GM23248 (cell line): Measurements from ENCODE around the gene RAD51B. TPM values are rescaled to one million over a fixed set of nuclear protein-coding genes. Genes with fewer than 3 reads are reported as not detected.

ENCODE experiments used
- DNase-seq: peaks from one replicate; pipeline ENCODE4 v3.0.0-alpha.2; 2015
- H2AFZ ChIP-seq: fragments of 200-600 bp; sonication (generic); 2 replicates; pipeline ENCODE4 v1.6.1; 2016; ENCODE audit warnings: antibody characterized with exemption
- H3F3A ChIP-seq: fragments of 200-600 bp; sonication (generic); 2 replicates; pipeline ENCODE4 v1.6.1; 2016; ENCODE audit warnings: mild to moderate bottlenecking, antibody characterized with exemption, mixed run types; ENCODE audit not compliant: insufficient read depth
- H3K27ac ChIP-seq: fragments of 200-600 bp; sonication (generic); 2 replicates; pipeline ENCODE4 v1.5.1; 2016; ENCODE audit warnings: mild to moderate bottlenecking
- H3K27me3 ChIP-seq: fragments of 200-600 bp; sonication (generic); replicated peaks from 2 replicates; pipeline ENCODE4 v1.6.1; 2016; ENCODE audit warnings: mild to moderate bottlenecking; ENCODE audit not compliant: insufficient read depth
- H3K36me3 ChIP-seq: fragments of 200-600 bp; sonication (generic); 2 replicates; pipeline ENCODE4 v1.6.1; 2016; ENCODE audit warnings: low read depth, mild to moderate bottlenecking
- H3K4me1 ChIP-seq: fragments of 200-600 bp; sonication (generic); 2 replicates; pipeline ENCODE4 v1.6.1; 2016; ENCODE audit warnings: mild to moderate bottlenecking; ENCODE audit not compliant: insufficient read depth
- H3K4me2 ChIP-seq: fragments of 200-600 bp; sonication (generic); one replicate; pipeline ENCODE4 v1.6.1; 2016; ENCODE audit warnings: mild to moderate bottlenecking; ENCODE audit not compliant: unreplicated experiment
- H3K4me3 ChIP-seq: fragments of 200-600 bp; sonication (generic); 2 replicates; pipeline ENCODE4 v1.5.1; 2016; ENCODE audit warnings: mild to moderate bottlenecking
- H3K79me2 ChIP-seq: fragments of 200-600 bp; sonication (generic); 2 replicates; pipeline ENCODE4 v1.6.1; 2016; ENCODE audit warnings: mild to moderate bottlenecking; ENCODE audit not compliant: insufficient read depth
- H3K9ac ChIP-seq: fragments of 200-600 bp; sonication (generic); 2 replicates; pipeline ENCODE4 v1.6.1; 2016; ENCODE audit warnings: mild to moderate bottlenecking
- H3K9me2 ChIP-seq: fragments of 200-600 bp; sonication (generic); 2 replicates; pipeline ENCODE4 v1.6.1; 2016; ENCODE audit warnings: mixed run types, mild to moderate bottlenecking, moderate library complexity; ENCODE audit not compliant: insufficient read depth
- H3K9me3 ChIP-seq: fragments of 200-600 bp; sonication (generic); one replicate; pipeline ENCODE4 v1.6.1; 2017; ENCODE audit warnings: low read depth
- H4K20me1 ChIP-seq: fragments of 200-600 bp; sonication (generic); 2 replicates; pipeline ENCODE4 v1.6.0; 2016; ENCODE audit not compliant: insufficient read depth
- EZH2 ChIP-seq: fragments of 200-600 bp; sonication (generic); IDR thresholded peaks from 2 replicates; pipeline ENCODE4 v1.6.1; 2018; ENCODE audit warnings: antibody characterized with exemption, mild to moderate bottlenecking; ENCODE audit not compliant: insufficient read depth, poor library complexity, severe bottlenecking
- EZH2phosphoT487 ChIP-seq: fragments of 200-600 bp; sonication (generic); IDR thresholded peaks from 2 replicates; pipeline ENCODE4 v1.6.1; 2018; ENCODE audit warnings: antibody characterized with exemption, moderate library complexity, mild to moderate bottlenecking, low read depth; ENCODE audit not compliant: insufficient read depth
- WGBS, 2 experiments: methylation state at CpG; one replicate each; pipeline ENCODE4 v1.1.6; 2015 to 2017; ENCODE audit warnings: low lambda C conversion rate in 2 of 2, low coverage in 1 of 2; ENCODE audit errors: missing lambda C conversion rate in 2 of 2; 5-methylcytosine and 5-hydroxymethylcytosine counted together
- in situ Hi-C: fragments of 300-500 bp; cut with MboI; formaldehyde crosslinking; loops from 2 replicates; pipeline ENCODE4 v1.15.0; 2020
- polyA plus RNA-seq: library from polyadenylated mRNA; unstranded; fragments of >200 nt; fragmentation: Nextera tagmentation; extraction: Ambion mirVana; gene quantifications from 2 replicates; pipeline ENCODE4 v1.2.1, GENCODE V29; 2016
- total RNA-seq: library from RNA; depleted of rRNA; stranded (reverse); fragments of >200 nt; shearing (Covaris generic); gene quantifications from 2 replicates; pipeline ENCODE4 v1.2.3, GENCODE V29; 2014

Gene RAD51B
- total and polyA plus RNA-seq, 2 experiments from 2014 or later, result 4.0 to 8.8 TPM

DNA sequence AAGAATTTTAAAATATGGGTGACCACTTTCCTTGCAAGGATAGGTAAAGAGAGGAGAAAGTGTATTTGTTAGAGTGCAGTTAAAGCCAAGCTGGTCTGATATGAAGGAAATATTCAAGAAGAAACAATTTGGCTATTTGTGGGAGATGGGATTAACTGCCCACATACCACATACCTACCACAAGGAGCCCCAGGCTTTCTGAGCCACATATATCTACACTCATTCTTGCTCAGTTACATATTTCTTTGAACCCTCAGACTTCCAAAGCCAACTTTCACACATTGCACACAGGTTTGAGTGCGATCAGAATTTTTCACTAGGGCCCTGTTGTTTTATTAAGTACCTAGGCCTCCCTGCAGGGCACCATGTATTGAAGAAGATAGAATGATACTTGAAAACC, 643.1 kb downstream of the RAD51B start:
- 96 to 97% methylated on average over 1 of the region's 1 CpG for WGBS, 2 experiments
- Histone ChIP-seq H3K27ac (no peak overlapping the region), H3K4me2 (no peak overlapping the region)

DNA sequence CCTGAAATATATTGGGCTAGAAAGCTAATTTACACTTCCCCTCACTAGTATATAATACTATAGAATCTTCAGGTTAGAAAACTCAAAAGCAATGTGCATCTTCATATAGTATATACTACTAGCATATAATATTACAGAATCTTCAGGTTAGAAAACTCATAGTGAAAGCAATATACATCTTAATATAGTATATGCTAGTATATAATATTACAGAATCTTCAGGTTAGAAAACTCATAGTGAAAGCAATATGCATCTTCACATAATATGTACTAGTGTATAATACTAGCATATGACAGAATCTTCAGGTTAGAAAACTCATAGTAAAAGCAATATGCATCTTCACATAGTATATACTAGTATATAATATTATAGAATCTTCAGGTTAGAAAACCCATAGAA, 643.7 kb downstream of the RAD51B start:
- DNase-seq, result no peak
- Histone ChIP-seq H3K27me3 (no peaks in the 10 kb centered on the region), H3K4me1 (peaks cover 64% of the 10 kb centered on the region), H3F3A (peaks cover 50% of the 10 kb centered on the region), H3K79me2 (no peaks in the 10 kb centered on the region), H3K27ac (no peak overlapping the region), H2AFZ (no peak overlapping the region), H3K4me3 (no peak overlapping the region), H4K20me1 (no peaks in the 10 kb centered on the region), H3K9me2 (no peaks in the 10 kb centered on the region), H3K4me2 (no peak overlapping the region), H3K36me3 (no peaks in the 10 kb centered on the region), H3K9ac (no peak overlapping the region), H3K9me3 (no peaks in the 10 kb centered on the region)
- TF ChIP-seq EZH2, result no peak
- TF ChIP-seq EZH2phosphoT487, result no peak
- in situ Hi-C loops, result no loop called here

More for the DNA sequence above, 643.1 kb downstream of the RAD51B start:
- in situ Hi-C loops, result no loop called here
- Histone ChIP-seq H4K20me1 (no peaks in the 10 kb centered on the region), H3K9me3 (no peaks in the 10 kb centered on the region), H2AFZ (no peak overlapping the region), H3K27me3 (no peaks in the 10 kb centered on the region), H3K79me2 (no peaks in the 10 kb centered on the region), H3F3A (peaks cover 46% of the 10 kb centered on the region), H3K9ac (no peak overlapping the region), H3K4me1 (peaks cover 59% of the 10 kb centered on the region), H3K9me2 (no peaks in the 10 kb centered on the region), H3K36me3 (no peaks in the 10 kb centered on the region), H3K4me3 (no peak overlapping the region)
- DNase-seq, result peak; percentile 29
- no peak for TF ChIP-seq EZH2
- TF ChIP-seq EZH2phosphoT487, result no peak

DNA sequence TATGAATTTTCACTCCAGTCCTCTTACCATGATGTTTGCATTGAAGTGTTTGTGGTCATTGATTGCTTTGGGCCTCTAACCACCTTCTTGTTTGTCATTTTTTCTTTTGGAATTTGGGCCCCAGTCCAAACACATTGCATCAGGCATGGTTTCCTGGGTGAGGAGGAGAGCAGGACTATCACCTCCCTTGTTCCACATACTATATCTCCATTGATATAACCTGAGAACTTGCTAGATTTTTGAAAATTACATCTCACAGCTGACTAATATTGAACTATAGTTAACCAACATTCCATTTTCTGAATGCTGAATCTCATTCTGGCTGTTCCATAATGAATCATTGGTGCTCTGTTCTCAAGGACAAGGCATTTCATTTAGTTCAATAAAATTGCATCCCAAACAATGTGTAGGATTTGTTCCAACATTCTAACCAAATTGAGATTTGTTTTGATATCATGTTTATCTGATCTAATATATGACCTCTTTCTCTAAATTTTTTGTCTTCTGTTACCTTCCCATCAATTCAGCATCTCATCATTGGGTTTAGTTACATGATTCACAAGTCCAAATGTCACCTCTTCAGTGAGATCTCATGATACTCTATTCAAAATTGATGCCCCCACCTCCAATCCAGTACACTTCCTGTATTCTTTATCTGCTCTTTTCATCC, 644.3 kb downstream of the RAD51B start:
- H3K9me3 ChIP-seq, result no peaks in the 10 kb centered on the region
- in situ Hi-C loops, result no loop called here
- TF ChIP-seq EZH2phosphoT487, result no peak
- TF ChIP-seq EZH2, result no peak
- no peak overlapping the region for H3K4me2 ChIP-seq
- H2AFZ ChIP-seq, result no peak overlapping the region
- H3K27me3 ChIP-seq, result no peaks in the 10 kb centered on the region
- no peak overlapping the region for H3K9ac ChIP-seq
- no peaks in the 10 kb centered on the region for H4K20me1 ChIP-seq
- peaks cover 56% of the 10 kb centered on the region for H3F3A ChIP-seq
- no peaks in the 10 kb centered on the region for H3K79me2 ChIP-seq
- H3K9me2 ChIP-seq, result no peaks in the 10 kb centered on the region
- H3K4me1 ChIP-seq, result peaks cover 64% of the 10 kb centered on the region
- H3K27ac ChIP-seq, result peak overlapping the region; percentile 53
- H3K4me3 ChIP-seq, result no peak overlapping the region
- DNase-seq, result peak; percentile 58
- no peaks in the 10 kb centered on the region for H3K36me3 ChIP-seq

DNA sequence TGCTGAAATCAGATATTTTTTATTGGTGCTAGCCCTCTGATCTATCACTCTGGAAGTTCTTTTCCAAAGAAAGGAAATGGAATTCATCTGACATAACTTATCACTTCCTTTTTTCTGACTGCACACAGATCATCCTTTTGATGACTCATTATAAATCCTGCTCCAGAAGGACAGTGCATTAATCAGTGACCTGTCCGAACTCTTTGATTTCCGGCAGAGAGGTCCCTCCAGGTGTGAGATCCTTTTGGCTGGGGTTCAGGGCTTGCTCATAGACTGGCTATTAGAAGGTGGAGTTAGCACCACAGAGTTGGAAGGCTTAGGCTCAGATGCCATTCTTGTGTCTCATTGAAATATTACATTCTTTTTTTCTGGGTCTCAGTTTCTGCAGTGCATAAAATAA, 645.1 kb downstream of the RAD51B start:
- Histone ChIP-seq H3K79me2 (no peaks in the 10 kb centered on the region), H2AFZ (no peak overlapping the region), H3K27me3 (no peaks in the 10 kb centered on the region), H3K4me3 (no peak overlapping the region), H3K4me2 (peak overlapping the region; percentile 42), H4K20me1 (no peaks in the 10 kb centered on the region), H3K27ac (peak overlapping the region; percentile 53), H3K9ac (no peak overlapping the region), H3K4me1 (peaks cover 61% of the 10 kb centered on the region), H3K9me2 (no peaks in the 10 kb centered on the region), H3F3A (peaks cover 59% of the 10 kb centered on the region), H3K36me3 (no peaks in the 10 kb centered on the region), H3K9me3 (no peaks in the 10 kb centered on the region)
- in situ Hi-C loops, result no loop called here
- TF ChIP-seq EZH2phosphoT487 (no peak), EZH2 (no peak)
- 0 to 6% methylated on average over 2 of the region's 2 CpGs for WGBS, 2 experiments
- peak; percentile 78 for DNase-seq

DNA sequence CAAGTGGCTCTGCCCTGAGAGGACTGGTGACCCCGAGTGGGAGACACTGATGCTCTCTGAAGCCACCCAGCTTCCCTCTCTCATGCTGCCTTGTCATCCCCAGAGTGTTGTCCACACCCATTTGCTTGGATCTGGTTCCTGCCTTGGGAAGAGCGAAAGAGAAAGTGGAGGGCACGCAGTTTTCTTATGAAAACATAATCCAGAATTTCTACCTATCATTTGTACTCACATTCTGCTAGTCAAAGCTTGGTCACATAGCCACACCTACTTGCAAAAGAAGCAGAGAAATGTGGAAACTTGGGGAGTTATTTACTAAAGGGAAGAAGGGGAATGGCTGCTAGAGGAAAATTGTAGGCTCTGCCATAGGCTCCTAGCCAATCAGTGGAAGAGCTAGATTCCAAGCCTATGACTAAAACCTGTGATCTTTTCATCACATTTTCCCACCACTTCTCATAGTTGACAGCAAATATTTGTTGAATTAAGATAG, 647.0 kb downstream of the RAD51B start:
- no peaks in the 10 kb centered on the region for H3K36me3 ChIP-seq
- in situ Hi-C loops, result no loop called here
- H3K27me3 ChIP-seq, result no peaks in the 10 kb centered on the region
- TF ChIP-seq EZH2phosphoT487 (no peak), EZH2 (no peak)
- DNase-seq, result peak; percentile 92
- peak overlapping the region; percentile 50 for H3K9ac ChIP-seq
- H3K9me2 ChIP-seq, result no peaks in the 10 kb centered on the region
- no peaks in the 10 kb centered on the region for H3K79me2 ChIP-seq
- 5 to 8% methylated on average over 3 of the region's 3 CpGs for WGBS, 2 experiments
- H3K4me2 ChIP-seq, result peak overlapping the region; percentile 73
- H4K20me1 ChIP-seq, result no peaks in the 10 kb centered on the region
- H2AFZ ChIP-seq, result peak overlapping the region; percentile 50
- peaks cover 61% of the 10 kb centered on the region for H3F3A ChIP-seq
- H3K27ac ChIP-seq, result peak overlapping the region; percentile 77
- no peaks in the 10 kb centered on the region for H3K9me3 ChIP-seq
- H3K4me1 ChIP-seq, result peaks cover 65% of the 10 kb centered on the region
- peak overlapping the region; percentile 61 for H3K4me3 ChIP-seq
